Islet of Langerhans (tissue), 1 donor: ENCODE measurements around the gene NAAA.
"Not testable (repeated sequence)": the region's sequence is repeated elsewhere in the genome, so short reads cannot be mapped to it uniquely, and the experiment has no call there.

ENCODE experiments used
- FAIRE-seq: peaks from one replicate; lab custom pipeline; 2011; peaks lifted over from hg19 to GRCh38; lab: Jason Lieb, UNC

The NAAA gene

DNA sequence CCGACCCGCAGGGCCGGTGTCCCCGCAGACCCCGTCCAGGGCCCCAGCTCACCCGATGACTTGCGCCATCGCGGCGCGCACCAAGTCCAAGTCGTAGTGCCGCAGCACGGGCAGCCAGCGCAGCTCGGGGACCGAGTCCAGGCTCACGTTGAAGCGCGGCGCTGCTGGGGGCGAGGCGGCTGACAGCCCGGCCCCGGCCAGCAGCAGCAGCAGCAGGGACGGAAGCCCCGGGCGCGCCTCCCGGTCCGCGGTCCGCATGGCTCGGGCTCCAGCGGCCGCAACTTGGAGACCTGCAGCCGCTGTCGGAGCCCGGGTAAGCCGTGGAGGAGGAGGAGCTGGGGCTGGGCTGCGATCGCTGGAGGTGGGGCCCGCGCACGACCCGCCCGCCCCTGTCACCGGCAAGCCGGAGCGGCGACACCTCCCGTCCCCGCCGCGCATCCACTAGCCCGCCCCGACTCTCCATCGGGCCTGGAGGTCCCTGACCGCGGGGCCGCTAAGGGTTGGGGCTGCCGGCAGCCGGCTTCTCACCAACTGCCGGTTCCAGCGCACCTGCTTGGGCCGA lies at the start of gene NAAA:
TSS of gene NAAA (minus strand) at position 322 of the 562 bp plus-strand sequence. CDS start at position 258, 64 bp downstream.
- no peak for FAIRE-seq

DNA sequence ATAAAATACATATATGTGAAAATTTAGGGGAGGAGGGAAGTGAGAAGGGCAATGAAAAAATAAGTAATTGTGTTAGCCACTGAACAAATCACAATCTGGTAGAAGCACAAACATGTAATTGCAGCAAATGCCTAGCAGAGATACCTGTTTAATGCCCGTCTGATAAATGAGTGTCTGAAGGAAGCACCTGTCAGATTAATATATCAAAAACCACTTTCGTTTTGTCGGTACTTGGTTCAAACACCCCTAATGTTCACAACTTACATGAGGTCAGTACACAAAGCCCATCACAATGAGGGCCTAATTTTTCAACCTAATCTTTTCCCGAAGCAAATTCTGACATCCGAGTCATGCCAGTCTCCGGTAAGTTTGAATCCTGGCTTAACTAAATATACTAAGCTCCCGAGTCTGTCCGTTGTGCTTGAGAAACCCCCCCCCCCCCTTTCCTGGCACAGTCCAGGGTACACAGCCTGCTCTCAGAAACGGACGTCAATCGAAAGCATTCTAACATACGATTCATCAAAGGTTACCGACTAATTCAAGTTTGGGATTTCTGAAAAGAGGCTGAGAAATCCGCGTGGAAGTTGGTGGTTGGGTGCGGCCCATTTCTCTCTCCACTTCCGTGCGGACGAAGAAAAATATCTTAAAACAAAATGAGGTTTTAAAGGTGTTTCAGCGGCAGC lies 49.2 kb upstream of the NAAA start:
- no peak for FAIRE-seq

DNA sequence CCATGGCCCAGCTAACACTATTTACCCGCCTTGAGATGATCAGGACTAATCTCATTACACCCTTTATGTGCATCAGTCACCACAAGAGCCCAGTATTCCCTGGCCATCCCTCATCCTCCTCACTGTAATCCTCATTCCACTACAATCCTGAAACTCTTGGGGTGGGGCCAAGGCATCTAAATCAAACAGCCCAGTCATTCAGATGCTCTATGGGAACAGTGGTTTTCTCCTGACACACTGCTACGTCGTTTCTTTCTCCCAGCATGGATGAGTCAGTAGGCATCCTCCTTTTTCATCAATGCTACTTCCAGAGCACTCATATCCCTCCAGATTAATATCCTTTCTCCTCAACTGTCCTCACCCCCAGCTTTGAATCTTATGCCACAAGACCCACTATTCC lies 44.3 kb upstream of the NAAA start:
- FAIRE-seq, result no peak

DNA sequence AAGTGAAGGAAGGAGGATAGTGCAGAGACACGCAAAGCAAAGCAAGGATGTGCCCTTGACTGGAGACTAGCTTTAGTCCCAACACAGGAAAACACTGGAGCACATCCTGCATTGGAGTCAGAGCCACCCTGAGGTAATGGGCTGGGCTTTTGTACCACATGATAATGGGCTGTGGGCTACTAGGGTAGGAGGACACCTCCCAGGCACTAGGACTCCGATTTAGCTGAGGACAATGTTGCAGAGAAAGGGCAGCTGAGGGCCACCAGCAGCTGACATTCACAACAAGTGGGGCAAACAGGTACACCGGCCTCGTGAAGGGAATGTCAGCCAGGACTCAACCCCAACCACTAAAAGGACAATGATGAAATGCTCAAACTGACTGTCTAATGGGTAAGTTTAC lies 39.8 kb upstream of the NAAA start:
- FAIRE-seq, result no peak

DNA sequence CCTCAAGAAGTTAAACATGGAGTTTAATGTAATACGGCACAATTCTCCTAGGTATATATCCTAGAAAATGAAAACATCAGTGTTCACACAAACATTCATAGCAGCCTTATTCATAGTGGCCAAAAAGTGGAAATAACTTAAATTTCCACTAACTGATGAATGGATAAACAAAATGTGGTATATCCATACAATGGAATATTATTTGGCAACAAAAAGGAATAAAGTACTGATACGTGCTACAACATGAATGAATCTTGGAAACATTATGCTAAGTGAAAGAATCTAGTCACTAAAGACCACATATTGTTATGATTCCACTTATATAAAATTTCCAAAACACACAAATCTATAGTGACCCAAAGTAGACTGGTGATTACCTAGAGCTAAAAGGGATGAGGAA lies 35.4 kb upstream of the NAAA start:
- no peak for FAIRE-seq

DNA sequence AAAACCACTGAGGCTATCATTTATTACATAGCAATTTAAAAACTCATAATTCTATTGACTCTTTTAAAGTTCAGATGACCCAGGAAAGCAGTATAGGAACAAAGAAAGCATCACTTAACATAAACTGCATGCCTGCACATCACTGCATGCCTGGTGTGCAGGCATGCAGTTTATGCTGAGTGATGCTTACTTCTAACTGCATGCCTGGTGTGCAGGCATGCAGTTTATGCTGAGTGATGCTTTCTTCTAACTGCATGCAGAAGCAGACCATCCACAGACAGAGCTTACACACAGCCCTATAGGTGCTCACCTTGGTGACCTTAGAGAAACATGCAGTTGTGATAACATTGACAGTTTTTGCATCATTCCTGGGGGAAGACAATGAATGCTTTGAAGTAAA lies 33.0 kb upstream of the NAAA start:
- FAIRE-seq, result no peak

DNA sequence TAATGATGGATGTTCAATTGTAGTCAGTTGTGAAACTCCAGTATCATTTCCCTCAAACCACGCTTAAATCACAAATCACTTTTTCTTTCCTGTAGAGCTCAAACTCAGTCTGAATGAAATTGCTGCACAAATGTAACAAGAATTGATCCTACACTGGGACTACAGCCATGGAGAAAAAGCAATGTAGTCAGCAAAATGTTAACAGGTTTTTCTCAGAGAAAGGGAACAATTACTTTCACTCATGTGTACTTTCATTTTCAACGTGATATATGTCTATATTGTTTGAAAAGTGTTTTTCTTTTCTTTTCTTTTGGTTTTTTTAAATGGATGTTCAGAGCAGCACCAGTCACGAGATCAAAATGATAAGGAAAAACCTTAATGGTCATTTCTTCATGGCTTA lies 27.3 kb upstream of the NAAA start:
- no peak for FAIRE-seq

DNA sequence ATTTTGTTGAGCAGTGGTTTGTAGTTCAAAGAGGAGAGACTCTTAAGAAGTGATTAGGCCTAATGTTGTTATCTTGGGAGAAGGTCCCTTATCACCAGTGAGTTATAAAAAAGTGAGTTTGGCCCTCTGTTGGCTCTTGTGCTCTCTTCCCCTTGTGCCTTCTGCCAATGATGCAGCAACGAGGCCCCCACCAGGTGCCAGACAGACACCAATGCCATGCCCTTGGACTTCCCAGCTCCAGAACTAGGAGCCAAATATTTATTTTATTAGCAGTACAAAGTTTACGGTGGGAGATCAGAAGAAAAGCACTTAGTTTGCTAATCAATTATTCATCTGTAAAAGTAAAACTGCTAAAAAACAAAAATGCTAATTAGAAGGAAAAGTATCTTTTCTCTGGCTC lies 22.7 kb upstream of the NAAA start:
- no peak for FAIRE-seq

DNA sequence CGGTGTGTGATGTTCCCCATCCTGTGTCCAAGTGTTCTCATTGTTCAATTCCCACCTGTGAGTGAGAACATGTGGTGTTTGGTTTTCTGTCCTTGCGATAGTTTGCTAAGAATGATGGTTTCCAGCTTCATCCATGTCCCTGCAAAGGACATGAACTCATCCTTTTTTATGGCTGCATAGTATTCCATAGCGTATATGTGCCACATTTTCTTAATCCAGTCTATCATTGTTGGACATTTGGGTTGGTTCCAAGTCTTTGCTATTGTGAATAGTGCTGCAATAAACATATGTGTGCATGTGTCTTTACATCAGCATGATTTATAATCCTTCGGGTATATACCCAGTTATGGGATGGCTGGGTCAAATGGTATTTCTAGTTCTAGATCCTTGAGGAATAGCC lies 21.3 kb upstream of the NAAA start:
- FAIRE-seq, result not testable (repeated sequence)

DNA sequence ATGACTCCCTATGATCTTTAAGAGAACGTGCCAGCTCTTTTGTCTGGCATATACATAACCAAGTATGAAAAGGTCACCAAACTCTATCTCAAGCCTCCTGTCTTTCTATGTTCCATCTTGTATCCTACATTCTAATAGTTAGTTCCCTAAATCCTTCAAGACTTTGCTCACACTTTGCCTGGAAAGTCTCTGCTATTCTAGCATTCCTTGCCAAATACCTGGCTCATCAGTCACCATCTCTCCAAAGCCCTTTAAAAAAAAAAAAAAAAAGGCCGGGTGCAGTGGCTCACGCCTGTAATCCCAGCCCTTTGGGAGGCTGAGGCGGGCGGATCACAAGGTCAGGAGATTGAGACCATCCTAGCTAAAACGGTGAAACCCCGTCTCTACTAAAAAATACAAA lies 17.7 kb upstream of the NAAA start:
- not testable (repeated sequence) for FAIRE-seq

DNA sequence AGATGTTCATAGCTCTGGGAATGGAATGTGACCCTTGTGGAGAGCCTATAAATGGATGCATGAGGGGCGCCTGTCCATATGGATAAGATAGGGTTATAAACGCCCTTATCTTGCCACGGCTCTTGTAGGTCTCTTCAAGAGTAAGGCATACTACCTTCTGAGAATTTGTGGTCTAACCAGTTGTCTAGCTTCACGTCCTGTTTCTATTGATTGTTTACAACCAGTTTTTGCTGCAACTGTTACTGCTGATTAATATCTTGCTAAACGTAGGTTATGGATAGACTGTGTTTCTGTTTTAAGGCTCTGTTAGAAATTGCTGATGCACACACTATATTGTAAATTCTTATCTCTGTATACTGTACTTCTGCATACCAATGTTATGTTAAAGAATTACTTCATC lies 14.0 kb upstream of the NAAA start:
- not testable (repeated sequence) for FAIRE-seq

DNA sequence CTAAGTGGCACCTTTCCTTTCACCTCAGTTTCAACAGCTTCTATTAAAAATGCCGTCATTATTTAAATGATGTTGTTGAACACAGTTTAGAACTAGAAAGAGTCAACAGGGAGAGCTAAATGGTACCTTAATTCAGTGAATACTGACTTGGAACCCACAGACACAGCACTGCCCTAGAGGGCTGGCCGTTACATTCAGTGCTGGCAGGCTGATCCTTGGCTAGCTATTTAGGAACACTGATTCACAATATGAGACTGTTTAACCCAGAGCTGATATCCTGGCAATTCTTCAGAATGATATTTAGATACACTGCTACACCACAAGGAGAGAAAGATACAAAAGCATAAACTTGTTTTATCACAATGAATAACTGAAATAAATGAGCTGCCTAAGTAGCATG lies 12.7 kb upstream of the NAAA start:
- no peak for FAIRE-seq

DNA sequence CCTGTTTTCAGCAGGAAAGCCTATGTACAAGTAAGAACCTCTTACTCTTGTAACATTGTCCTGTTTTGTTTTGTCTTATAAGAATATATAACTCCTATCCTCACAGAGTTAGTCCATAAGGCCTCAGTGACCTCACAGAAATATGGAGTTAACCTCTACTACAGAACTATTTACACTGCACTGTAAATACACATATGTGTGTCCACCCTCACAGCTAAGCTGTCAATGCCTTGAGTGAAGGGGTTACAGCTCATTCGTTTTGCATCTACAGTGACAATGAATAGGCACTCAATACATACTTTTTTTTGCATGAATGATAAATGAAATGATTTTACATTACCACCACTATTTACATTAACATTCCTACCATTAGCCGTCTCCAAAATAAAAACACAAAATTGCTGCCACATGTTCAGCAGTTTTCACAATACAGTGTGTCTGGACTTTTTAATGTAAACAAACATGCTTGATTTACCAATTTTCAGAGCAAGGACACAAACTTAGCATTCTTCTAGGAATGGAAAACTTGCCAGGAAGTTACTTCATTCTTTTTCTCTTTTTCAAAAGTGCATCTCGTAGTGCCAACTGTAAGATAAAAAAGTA lies 9.5 kb upstream of the NAAA start:
- FAIRE-seq, result no peak

DNA sequence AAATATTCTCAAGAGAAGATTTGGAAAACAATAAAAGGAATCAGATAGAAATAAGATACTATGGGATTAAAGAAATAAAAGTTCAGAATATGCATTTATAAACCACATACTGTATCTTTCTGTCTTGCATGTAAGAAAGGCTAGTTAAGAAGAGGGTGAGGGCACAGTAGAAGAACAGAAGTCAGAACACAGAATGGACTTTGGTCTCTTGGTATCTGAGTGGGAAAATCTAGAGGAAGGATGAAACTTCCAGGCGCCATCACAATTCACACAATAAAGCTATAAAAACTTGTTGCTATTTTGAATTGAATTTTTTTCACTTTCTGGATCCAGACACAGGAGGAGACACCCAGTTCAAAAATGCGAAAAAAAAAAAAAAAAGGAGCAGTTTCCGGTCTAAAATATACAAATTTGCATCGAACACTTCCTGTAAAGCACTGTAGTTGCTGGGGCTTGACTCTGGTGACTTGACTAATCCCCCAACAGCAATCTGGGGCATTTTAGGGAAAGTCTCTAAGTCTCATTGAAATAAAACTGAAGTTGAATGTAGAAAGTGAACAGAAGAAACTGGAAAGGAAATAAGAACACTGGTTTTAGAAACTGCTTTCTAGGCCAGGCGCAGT lies 8.1 kb upstream of the NAAA start:
- FAIRE-seq, result no peak

DNA sequence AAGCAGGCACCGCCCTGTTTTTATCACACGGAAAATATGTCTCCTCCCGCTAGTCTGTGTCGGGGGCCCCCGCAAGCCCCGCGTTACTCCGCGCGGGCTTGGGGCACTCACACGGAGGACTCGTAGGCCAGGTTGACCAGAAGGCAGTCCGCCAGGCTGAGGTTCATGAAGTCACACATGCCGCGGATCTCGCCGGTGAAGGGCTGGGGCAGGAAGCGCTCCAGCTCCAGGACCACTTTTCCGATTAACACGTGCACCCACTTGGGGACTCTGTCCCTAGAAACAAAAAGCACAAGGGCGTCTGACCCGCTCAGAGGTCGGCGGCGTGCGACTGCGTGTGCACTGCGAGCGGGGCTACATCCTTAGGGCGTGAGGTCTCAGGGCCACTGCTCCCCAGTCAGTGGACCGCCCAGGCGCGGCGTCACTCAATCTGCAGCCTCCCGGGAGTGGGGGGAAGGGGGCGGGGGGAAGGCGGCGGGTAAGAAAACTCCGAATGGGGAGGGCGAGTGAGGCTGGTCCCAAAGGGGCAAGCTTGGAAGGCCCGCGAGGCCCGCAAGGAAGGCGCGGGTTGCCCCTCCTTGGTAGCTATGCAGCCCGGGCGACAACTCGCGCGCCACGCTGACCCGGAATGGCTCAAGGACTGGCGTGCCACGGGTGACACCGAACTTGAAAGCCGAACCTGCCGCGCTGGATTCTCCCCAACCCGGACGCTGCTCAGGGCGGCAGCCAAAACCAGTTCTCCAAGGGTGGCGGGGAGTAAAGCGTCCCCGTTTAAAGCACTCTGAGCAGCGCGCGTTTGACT lies 722 bp downstream of the NAAA start:
- FAIRE-seq, result no peak

DNA sequence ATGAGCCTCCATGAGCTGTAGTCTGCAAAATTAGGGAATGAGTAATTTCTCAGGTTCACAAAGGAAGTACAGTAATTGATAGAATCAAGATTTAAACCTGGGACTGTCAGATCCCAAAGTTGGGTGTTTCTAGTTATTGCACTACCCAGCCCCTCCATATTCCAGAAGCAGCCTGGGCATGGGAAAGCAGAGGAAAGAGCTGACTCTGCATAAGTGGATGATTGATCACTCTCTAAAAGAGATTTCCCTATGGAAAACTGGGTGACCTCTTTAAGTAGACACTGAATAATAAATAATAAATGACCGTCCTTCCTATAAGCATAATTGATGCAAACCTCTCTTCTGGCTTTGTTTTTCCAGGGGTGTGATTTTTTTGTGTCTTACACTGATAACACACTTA lies 5.2 kb downstream of the NAAA start:
- FAIRE-seq, result no peak

DNA sequence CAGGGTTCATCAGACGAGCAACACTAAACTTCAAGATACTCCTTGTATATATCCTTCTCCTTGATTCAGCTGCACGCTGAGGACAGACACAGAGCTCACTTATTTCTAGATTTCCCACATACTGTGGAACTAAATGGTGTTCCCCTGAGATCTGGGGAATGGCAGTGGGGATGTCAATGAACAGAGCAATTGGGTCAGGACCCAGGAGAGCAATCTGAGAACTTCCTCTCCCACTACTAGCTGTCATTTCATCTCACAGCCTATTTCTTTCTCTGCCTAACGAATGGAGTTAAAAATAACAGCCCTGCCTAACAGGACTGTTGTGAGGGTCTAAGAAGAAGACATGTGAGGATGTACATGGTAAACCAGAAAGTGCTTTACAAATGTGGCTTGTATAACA lies 10.7 kb downstream of the NAAA start:
- FAIRE-seq, result no peak

DNA sequence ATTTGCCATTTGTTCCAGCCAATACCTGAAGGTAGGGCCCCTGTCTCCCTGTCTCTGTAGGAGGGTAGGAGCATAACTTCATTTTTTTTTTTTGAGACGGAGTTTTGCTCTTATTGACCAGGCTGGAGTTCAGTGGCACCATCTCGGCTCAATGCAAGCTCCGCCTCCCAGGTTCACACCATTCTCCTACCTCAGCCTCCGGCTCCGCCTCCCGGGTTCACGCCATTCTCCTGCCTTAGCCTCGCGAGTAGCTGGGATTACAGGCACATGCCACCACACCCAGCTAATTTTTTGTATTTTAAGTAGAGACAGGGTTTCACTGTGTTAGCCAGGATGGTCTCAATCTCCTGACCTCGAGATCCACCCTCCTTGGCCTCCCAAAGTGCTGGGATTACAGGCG lies 15.9 kb downstream of the NAAA start:
- not testable (repeated sequence) for FAIRE-seq

DNA sequence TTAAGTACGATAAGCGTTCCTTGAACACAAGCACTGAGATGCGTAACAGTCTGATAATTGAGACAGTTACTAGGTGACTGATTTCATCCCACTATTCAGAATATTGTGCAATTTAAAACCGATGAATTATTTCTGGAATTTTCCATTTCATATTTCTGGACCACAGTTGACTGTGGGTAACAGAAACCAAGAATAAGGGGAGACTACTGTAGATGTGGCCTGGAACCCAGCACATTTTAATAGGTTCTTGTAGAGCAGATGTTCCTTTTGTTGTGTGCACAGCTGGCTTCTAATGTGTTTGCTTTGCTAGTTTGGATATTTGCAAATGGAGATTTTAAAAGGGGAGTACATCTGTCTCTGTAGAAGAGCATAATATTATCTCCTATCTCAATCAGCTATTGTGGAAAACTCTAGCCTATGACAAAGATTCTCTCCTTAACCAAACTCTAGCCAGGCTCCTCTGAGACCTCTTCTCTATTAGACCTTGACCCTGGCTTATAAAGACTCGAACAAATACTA lies 16.4 kb downstream of the NAAA start:
- FAIRE-seq, result no peak

DNA sequence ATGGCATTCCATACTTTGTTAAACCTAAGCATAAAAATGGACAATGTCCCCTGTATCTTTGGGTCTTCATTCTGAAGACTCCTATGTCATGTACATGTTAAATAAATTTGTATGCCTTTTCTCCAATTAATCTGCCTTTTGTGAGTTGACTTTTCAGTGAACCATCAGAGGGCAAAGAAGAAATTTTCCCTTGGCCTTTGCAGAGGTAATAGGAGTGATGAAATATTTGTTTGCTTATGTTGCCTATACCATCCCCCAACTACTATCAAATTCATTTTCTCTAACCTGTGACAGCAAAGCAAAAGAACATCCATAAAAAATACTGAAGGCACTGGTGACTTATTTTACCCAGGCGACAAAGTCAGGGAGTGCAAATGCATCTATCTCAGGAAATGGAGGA lies 18.2 kb downstream of the NAAA start:
- no peak for FAIRE-seq

DNA sequence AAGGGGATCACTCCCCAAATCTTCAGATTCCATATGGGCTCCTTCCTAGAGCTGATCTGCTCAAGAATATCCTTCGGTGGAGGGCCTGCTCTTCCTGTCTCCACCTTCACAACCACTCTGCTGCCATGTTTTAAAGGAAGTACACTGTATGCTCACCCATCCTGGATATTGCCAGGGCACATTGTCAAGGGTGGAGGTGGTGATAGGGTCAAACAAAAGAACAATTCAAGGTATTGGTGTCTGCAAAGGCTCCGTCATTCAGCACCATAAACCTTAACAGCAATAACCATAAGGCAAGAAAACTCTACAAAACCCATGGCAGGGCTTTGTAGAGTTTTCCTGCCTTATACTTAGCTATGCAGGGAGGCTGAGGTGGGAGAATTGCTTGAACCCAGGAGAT lies 18.9 kb downstream of the NAAA start:
- no peak for FAIRE-seq

DNA sequence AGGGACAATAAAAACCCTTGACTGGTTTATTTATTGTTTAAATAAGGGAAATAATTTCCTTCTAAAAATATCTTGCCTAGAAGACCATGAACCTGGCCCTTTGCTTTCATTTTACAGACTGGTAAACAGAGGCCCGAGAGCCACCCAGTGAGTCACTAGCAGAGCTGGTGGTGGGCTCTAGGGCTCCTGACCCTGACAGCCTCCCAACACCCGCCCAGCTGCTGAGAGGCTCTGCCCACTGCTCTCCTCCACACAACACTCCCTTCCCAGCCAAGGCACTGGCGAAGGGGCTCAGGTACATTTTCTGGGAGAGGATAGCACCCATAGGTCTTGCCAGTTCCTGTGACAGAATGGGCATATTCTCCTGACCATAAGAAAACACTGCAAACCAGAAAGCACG lies 20.5 kb downstream of the NAAA start:
- no peak for FAIRE-seq

DNA sequence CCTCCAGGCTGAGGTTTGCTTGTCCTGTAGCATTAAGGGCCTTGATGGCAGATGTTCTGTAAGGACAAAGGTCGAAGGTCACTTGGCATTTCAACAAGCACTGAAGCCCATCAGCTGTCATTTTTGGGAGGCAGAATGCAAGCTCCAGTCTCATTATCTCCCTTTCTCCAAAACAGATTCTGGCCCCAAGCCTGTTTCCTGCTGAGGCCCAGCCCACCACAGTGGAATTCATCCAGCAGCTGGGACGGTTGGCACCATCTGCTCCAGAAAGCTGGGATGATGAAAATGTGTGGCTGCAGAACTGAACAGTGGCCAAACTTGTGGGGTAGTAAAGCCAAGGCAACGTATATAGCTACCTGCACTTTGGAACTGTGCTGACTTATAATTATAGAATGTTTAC lies 20.9 kb downstream of the NAAA start:
- no peak for FAIRE-seq
